Activated CD4-positive, alpha-beta T cell treated with anti-CD3 and anti-CD28 coated beads for 36 hours (primary cell): ENCODE measurements around the gene ATP2B1. TPM values are rescaled to one million over a fixed set of nuclear protein-coding genes. Genes with fewer than 3 reads are reported as not detected.
A peak's percentile ranks its signal among the peaks of the same experiment; 100 is the strongest.

Experiments used
- ATAC-seq: fragments of 200-7000 bp; cut with Tn5 transposase; one replicate; pipeline ENCODE4 v1.10.0; 2021; ENCODE audit warnings: mild to moderate bottlenecking, moderate library complexity
- CTCF ChIA-PET: fragments of 350-600 bp; sonication (Branson Sonifier 250); formaldehyde crosslinking; loops from one replicate; lab custom pipeline; 2021; ENCODE audit warnings: antibody characterized with exemption; lab: Charles Lee
- POLR2A ChIA-PET: fragments of 350-600 bp; sonication (Branson Sonifier 250); formaldehyde crosslinking; loops from one replicate; lab custom pipeline; 2021; ENCODE audit warnings: antibody characterized with exemption, inconsistent platforms; lab: Charles Lee
- DNase-seq: peaks from one replicate; pipeline ENCODE4 v3.0.0-alpha.2; 2020
- H3K27ac Mint-ChIP-seq: one replicate; pipeline ENCODE4 v1.8.0; 2021; ENCODE audit warnings: mixed read lengths
- H3K27me3 Mint-ChIP-seq: one replicate; pipeline ENCODE4 v1.8.0; 2021; ENCODE audit warnings: mixed read lengths
- H3K36me3 Mint-ChIP-seq: one replicate; pipeline ENCODE4 v1.8.0; 2021; ENCODE audit warnings: low read depth, mixed read lengths
- H3K4me1 Mint-ChIP-seq: one replicate; pipeline ENCODE4 v1.8.0; 2021; ENCODE audit warnings: mixed read lengths
- H3K4me3 Mint-ChIP-seq: one replicate; pipeline ENCODE4 v1.8.0; 2021; ENCODE audit warnings: mild to moderate bottlenecking, moderate library complexity, mixed read lengths
- H3K9me3 Mint-ChIP-seq: one replicate; pipeline ENCODE4 v1.8.0; 2021; ENCODE audit warnings: low read depth, mixed read lengths
- intact Hi-C, 2 experiments: fragments of 100-400 bp; cut with DNase I in 1 of 2; cut with micrococcal nuclease in 1 of 2; formaldehyde crosslinking; loops; one replicate each; pipeline versions ENCODE4 v1.14.2 to v1.15.1; 2022 to 2024; cut with DNase I, micrococcal nuclease
- total RNA-seq, 2 experiments: library from RNA; stranded (reverse); gene quantifications; one replicate each; pipeline ENCODE4 v1.2.3, GENCODE V29; 2021

ATP2B1 gene
- total RNA-seq, 2 experiments from 2014 or later = 18.8 to 19.7 TPM

DNA sequence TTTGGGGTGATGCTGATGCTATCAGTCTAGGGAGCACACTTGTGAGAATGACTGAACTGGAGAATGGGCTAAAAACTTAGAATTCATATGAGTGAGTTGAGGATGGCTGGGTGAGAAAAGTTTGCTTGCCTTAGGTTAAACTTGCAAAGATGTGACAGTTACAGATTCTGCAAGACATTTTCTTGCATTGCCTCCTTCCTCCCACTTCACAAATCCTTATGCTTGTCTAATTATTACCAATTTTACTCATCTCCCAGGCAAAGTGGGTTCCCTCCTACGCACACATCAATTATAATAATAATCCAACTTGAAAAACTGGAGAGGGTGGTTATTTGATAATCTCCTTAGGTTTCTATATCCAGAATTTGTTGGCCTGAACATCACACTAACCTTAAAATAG is 50.9 kb downstream of the ATP2B1 start:
- H3K27me3 Mint-ChIP-seq = no peaks in the 10 kb centered on the region
- H3K27ac Mint-ChIP-seq = no peak overlapping the region
- ATAC-seq = no peak
- intact Hi-C loops = no loop called here
- no peaks in the 10 kb centered on the region for H3K9me3 Mint-ChIP-seq
- H3K4me3 Mint-ChIP-seq = no peak overlapping the region
- peaks cover 23% of the 10 kb centered on the region for H3K36me3 Mint-ChIP-seq
- peaks cover 52% of the 10 kb centered on the region for H3K4me1 Mint-ChIP-seq
- ChIA-PET CTCF (no interaction called here), POLR2A (no interaction called here)
- no peak for DNase-seq

DNA sequence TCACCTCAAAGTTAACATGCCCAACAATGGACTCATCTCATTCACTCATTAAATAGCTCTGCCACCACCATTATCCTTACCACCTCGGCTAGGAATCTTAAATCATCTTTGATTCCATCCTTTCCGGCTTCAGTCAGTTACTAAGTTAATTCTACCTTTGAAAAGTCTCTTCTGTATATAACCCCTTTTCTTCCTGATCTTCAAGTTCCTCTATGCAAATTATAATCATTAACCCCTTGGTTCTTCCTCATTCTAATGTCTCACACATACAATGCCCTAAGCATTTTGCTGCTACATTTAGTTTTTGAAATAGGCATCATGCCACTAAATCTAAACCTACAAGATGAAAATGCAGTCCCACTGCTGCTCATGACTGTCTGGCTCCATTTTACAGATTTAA is 51.6 kb downstream of the ATP2B1 start:
- intact Hi-C loops = no loop called here
- CTCF ChIA-PET = interaction anchor here (0.6 kb wide), 1 partner anchor 264 kb away, joined by 3 read pairs; no protein-coding TSS in a partner anchor
- Mint-ChIP-seq H3K4me1 (peaks cover 46% of the 10 kb centered on the region), H3K4me3 (no peak overlapping the region), H3K27ac (no peak overlapping the region), H3K36me3 (peaks cover 25% of the 10 kb centered on the region), H3K9me3 (no peaks in the 10 kb centered on the region), H3K27me3 (no peaks in the 10 kb centered on the region)
- POLR2A ChIA-PET = no interaction called here
- no peak for DNase-seq
- ATAC-seq = no peak

DNA sequence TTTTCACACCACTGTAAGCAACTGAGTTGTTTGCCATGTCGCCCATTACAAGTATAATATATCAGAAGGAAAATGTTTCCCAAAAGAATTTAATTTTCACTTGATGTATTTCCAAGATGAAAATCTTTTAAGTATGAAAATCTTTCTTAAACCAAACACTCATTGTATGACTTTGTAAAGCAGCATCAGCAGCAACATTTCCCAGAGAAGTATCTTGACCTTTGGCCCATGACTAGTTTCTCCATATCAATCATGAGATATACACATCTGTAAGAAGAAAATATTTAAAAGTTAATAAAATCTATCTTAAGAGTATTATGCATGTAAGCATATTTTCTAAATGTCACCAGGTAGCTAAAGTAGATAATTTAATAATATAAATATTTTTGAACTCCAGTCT is 52.8 kb downstream of the ATP2B1 start:
- no peaks in the 10 kb centered on the region for H3K9me3 Mint-ChIP-seq
- CTCF ChIA-PET = interaction anchor here (1.3 kb wide), 1 partner anchor 12 kb away, joined by 3 read pairs; no protein-coding TSS in a partner anchor

DNA sequence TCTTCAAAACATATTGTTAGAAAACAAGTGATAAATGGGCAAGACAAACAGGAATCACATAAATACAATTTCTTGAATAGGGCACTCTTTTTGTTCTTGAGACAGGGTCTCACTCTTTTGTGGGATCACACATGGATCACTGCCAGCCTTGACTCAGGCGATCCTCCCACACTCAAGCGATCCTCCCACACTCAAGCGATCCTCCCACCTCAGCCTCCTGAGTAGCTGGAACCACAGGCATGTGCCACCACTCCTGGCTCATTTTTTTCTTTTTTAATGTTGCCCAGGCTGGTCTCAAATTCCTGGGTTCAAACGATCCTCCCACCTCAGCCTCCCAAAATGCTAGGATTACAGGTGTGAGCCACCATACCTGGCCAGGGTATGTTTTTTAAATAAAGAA is 57.4 kb downstream of the ATP2B1 start:
- intact Hi-C loops = no loop called here
- no peak for ATAC-seq
- Mint-ChIP-seq H3K27me3 (no peaks in the 10 kb centered on the region), H3K9me3 (peaks cover 5% of the 10 kb centered on the region), H3K36me3 (peaks cover 48% of the 10 kb centered on the region), H3K27ac (no peak overlapping the region), H3K4me3 (no peak overlapping the region), H3K4me1 (peaks cover 28% of the 10 kb centered on the region)
- DNase-seq = no peak
- POLR2A ChIA-PET = interaction anchor here (0.6 kb wide), 1 partner anchor 378 kb away, joined by 3 read pairs; no protein-coding TSS in a partner anchor
- CTCF ChIA-PET = interaction anchor here (1.0 to 1.2 kb wide), 2 partner anchors 10 to 13 kb away, joined by 3 to 4 read pairs; no protein-coding TSS in a partner anchor

More for the DNA sequence above, 52.8 kb downstream of the ATP2B1 start:
- H3K4me1 Mint-ChIP-seq = peaks cover 39% of the 10 kb centered on the region
- peaks cover 33% of the 10 kb centered on the region for H3K36me3 Mint-ChIP-seq
- DNase-seq (no peak), ATAC-seq (no peak)
- H3K4me3 Mint-ChIP-seq = no peak overlapping the region
- H3K27ac Mint-ChIP-seq = no peak overlapping the region
- intact Hi-C loops = no loop called here
- POLR2A ChIA-PET = no interaction called here
- no peaks in the 10 kb centered on the region for H3K27me3 Mint-ChIP-seq

DNA sequence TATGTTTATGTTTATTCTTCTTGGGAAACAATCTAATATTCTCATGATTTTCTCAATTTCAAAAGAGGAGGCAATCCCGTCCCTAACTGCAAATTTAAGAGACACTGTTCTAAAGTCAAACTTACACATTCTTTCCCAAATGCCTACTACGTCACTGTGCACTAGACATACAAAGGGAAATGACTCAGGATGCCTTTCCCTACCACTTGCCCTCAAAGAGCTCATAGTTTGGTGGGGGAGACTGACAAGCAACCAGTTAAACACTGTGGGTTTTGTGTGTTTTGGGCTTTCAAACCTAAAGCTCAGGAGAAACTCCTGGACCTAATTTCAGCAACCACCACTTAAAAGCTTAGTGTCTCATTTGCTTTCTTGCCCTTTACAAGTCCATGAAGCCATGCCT is 58.4 kb downstream of the ATP2B1 start:
- ChIA-PET CTCF (interaction anchor here (1.2 kb wide), 1 partner anchor 11 kb away, joined by 3 read pairs; no protein-coding TSS in a partner anchor), POLR2A (no interaction called here)
- Mint-ChIP-seq H3K4me1 (peaks cover 31% of the 10 kb centered on the region), H3K9me3 (peaks cover 5% of the 10 kb centered on the region), H3K27me3 (no peaks in the 10 kb centered on the region), H3K36me3 (peaks cover 44% of the 10 kb centered on the region), H3K4me3 (no peak overlapping the region), H3K27ac (no peak overlapping the region)
- ATAC-seq = no peak
- DNase-seq = no peak
- intact Hi-C loops = no loop called here

DNA sequence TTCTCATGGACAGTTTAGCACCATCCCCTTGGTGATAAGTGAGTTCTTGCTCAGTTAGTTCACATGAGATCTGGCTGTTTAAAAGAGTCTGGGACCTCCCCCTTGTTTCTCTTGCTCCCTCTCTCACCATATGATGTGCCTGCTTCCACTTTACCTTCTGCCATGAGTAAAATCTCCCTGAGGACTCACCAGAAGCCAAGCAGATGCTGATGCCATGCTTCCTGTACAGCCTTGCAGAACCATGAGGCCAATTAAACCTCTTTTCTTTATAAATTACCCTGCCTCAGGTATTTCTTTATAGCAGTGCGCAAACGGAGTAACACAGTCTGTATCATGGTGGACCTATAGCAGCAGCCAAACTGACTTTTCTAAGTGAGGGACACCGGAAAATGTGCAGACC is 58.8 kb downstream of the ATP2B1 start:
- H3K4me3 Mint-ChIP-seq = no peak overlapping the region
- H3K9me3 Mint-ChIP-seq = peaks cover 5% of the 10 kb centered on the region
- H3K36me3 Mint-ChIP-seq = peaks cover 41% of the 10 kb centered on the region
- ChIA-PET POLR2A (interaction anchor here (0.6 kb wide), 1 partner anchor 14 kb away, joined by 3 read pairs; no protein-coding TSS in a partner anchor), CTCF (interaction anchor here (0.7 kb wide), 1 partner anchor 19 kb away, joined by 3 read pairs; no protein-coding TSS in a partner anchor)
- H3K27me3 Mint-ChIP-seq = no peaks in the 10 kb centered on the region
- no peak overlapping the region for H3K27ac Mint-ChIP-seq
- ATAC-seq = no peak
- H3K4me1 Mint-ChIP-seq = peaks cover 31% of the 10 kb centered on the region
- intact Hi-C loops = no loop called here
- DNase-seq = no peak

DNA sequence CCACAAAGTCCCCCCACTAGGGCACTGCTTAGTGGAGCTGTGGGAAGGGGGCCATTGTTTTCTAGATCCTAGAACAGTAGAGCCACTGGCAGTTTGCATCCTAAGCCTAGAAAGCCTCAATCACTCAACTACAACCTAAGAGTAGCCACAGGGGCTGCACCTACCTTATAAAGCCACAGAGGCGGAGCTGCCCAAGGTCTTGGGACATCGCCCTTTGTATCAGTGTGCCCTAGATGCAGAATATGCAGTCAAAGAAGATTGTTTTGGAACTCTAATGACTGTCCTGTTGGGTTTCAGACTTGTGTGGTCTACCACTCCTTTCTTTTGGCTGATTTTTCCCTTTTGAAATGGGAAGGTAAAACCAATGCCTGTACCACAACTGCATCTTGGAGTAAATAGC is 59.5 kb downstream of the ATP2B1 start:
- H3K27me3 Mint-ChIP-seq = no peaks in the 10 kb centered on the region
- intact Hi-C loops = no loop called here
- CTCF ChIA-PET = interaction anchor here (0.7 kb wide), 1 partner anchor 20 kb away, joined by 3 read pairs; no protein-coding TSS in a partner anchor
- ATAC-seq (no peak), DNase-seq (no peak)
- H3K9me3 Mint-ChIP-seq = peaks cover 5% of the 10 kb centered on the region
- H3K4me1 Mint-ChIP-seq = peaks cover 33% of the 10 kb centered on the region
- H3K27ac Mint-ChIP-seq = no peak overlapping the region
- POLR2A ChIA-PET = interaction anchor here (0.6 kb wide), 1 partner anchor 13 kb away, joined by 3 read pairs; no protein-coding TSS in a partner anchor
- H3K36me3 Mint-ChIP-seq = peaks cover 40% of the 10 kb centered on the region
- no peak overlapping the region for H3K4me3 Mint-ChIP-seq

DNA sequence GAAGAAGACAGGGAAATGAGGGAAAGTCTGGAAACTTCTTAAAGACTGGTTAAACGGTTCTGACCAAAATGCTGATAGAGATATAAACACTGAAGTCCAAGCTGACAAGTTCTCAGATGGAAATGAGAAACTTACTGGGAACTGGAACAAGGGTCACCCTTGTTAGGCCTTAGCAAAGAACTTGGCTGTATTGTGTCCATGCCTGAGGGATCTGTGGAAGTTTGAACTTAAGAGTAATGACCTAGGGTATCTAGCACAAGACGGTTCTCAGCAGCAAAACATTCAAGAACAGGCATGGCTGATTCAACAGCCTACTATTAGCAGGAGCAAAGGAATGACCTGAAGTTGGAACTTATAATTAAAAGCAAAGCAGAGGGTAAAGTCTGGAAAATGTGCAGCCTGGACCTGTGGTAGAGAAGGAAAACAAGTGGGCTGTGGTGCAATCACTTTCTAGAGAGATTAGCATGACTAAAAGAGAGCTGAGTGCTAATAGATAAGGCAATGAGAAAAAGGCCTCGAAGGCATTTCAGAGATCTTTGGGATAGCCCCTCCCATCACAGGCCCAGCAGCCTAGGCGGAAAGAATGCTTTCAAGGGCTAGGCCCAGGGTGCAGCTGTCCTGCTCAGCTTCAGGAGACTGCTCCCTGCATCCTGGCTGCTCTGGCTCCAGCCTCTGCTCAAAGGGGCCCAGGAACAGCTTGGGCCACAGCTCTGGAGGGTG is 60.3 kb downstream of the ATP2B1 start:
- peaks cover 33% of the 10 kb centered on the region for H3K4me1 Mint-ChIP-seq
- H3K36me3 Mint-ChIP-seq = peaks cover 34% of the 10 kb centered on the region
- H3K27me3 Mint-ChIP-seq = no peaks in the 10 kb centered on the region
- no peak for DNase-seq
- H3K27ac Mint-ChIP-seq = no peak overlapping the region
- CTCF ChIA-PET = no interaction called here
- peaks cover 5% of the 10 kb centered on the region for H3K9me3 Mint-ChIP-seq
- no peak for ATAC-seq
- intact Hi-C loops = no loop called here
- POLR2A ChIA-PET = no interaction called here
- no peak overlapping the region for H3K4me3 Mint-ChIP-seq

DNA sequence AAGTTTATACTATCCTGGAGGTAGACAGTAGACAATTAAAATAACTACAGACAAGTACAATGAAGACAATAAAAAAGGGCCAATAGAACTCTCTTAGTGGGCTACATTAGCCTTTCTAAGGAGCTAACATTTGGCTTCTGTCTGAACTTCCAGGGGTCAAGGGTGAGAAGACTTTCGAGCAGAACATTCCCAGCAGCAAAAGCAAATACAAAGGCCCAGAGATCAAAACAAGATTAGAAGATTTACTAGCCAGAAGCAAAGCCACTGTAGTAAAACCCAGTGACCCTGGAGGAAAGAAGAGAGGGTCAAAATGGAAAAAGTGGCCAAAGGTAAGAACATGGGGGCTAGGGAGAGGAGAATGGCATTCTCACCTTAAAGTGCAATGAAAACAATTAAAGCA is 63.2 kb downstream of the ATP2B1 start:
- DNase-seq = no peak
- peaks cover 28% of the 10 kb centered on the region for H3K36me3 Mint-ChIP-seq
- H3K4me3 Mint-ChIP-seq = no peak overlapping the region
- no peak for ATAC-seq
- peaks cover 33% of the 10 kb centered on the region for H3K4me1 Mint-ChIP-seq
- H3K27ac Mint-ChIP-seq = peak overlapping the region; percentile 6
- H3K27me3 Mint-ChIP-seq = no peaks in the 10 kb centered on the region
- ChIA-PET POLR2A (no interaction called here), CTCF (interaction anchor here (1.4 kb wide), 1 partner anchor 8 kb away, joined by 4 read pairs; no protein-coding TSS in a partner anchor)
- peaks cover 3% of the 10 kb centered on the region for H3K9me3 Mint-ChIP-seq
- intact Hi-C loops = no loop called here

DNA sequence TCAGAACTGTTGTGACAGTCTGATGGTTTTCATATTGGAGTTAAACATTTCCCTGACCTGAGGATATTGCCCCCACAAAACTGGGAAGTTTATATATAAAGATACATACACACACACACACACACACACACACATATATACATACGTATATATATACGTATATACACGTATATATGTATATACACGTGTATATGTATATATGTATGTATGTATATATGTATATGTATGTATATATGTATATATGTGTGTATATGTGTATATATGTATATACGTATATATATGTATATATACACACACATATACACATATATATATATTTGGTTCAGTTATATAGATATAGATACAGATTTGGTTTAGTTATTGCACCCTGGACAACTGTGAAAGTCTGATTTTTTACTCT is 65.7 kb downstream of the ATP2B1 start:
- no peak overlapping the region for H3K27ac Mint-ChIP-seq
- no peaks in the 10 kb centered on the region for H3K9me3 Mint-ChIP-seq
- DNase-seq = no peak
- intact Hi-C loops = no loop called here
- no peaks in the 10 kb centered on the region for H3K27me3 Mint-ChIP-seq
- peaks cover 13% of the 10 kb centered on the region for H3K36me3 Mint-ChIP-seq
- ChIA-PET POLR2A (no interaction called here), CTCF (interaction anchor here (0.5 kb wide), 1 partner anchor 65 kb away, joined by 3 read pairs; no protein-coding TSS in a partner anchor)
- no peak overlapping the region for H3K4me3 Mint-ChIP-seq
- no peak for ATAC-seq
- H3K4me1 Mint-ChIP-seq = peaks cover 21% of the 10 kb centered on the region

DNA sequence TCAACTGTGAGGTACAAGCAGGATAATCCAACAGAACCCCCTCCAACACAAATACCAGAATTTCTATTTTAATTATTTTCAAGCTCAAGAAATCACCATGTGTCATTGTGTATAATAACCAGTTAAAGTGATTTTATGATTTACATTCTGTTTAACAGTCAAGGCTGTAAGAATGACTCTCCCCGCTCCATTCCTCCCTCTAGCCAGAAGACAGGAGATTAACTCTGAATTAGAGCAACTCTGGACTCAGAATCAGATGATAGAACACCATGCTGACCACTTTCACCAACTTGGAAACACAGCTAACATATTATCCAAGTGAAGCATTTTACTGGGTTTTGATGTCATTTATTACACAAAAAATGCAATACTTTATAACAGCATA is 71.9 kb downstream of the ATP2B1 start:
- no peak overlapping the region for H3K4me3 Mint-ChIP-seq
- CTCF ChIA-PET = interaction anchor here (0.6 to 2.0 kb wide), 2 partner anchors 10 to 299 kb away, joined by 3 to 4 read pairs; no protein-coding TSS in a partner anchor
- intact Hi-C loops = loop anchor here in 1 of 2 experiments (1.0 kb wide), 1 partner anchor 39 kb away; no protein-coding TSS in a partner anchor

More for the DNA sequence above, 71.9 kb downstream of the ATP2B1 start:
- no peak for DNase-seq
- Mint-ChIP-seq H3K9me3 (no peaks in the 10 kb centered on the region), H3K27me3 (no peaks in the 10 kb centered on the region), H3K36me3 (peaks cover 26% of the 10 kb centered on the region), H3K4me1 (peaks cover 16% of the 10 kb centered on the region), H3K27ac (no peak overlapping the region)
- peak; percentile 40 for ATAC-seq
- POLR2A ChIA-PET = no interaction called here
